Activated naive CD4-positive, alpha-beta T cell treated with anti-CD3 and anti-CD28 coated beads for 36 hours (primary cell): ENCODE results near the gene SYT13. TPM values are rescaled to one million over a fixed set of nuclear protein-coding genes. Genes with fewer than 3 reads are reported as not detected.

Source experiments
- CTCF ChIA-PET: fragments of 350-600 bp; sonication (Branson Sonifier 250); formaldehyde crosslinking; loops from one replicate; lab custom pipeline; 2021; ENCODE audit warnings: antibody characterized with exemption; lab: Charles Lee
- DNase-seq: peaks from one replicate; pipeline ENCODE4 v3.0.0-alpha.2; 2020
- H3K27ac Mint-ChIP-seq: one replicate; pipeline ENCODE4 v1.8.0; 2021; ENCODE audit warnings: mild to moderate bottlenecking, mixed read lengths
- H3K27me3 Mint-ChIP-seq: one replicate; pipeline ENCODE4 v1.8.0; 2021; ENCODE audit warnings: low read depth, mixed read lengths
- H3K36me3 Mint-ChIP-seq: one replicate; pipeline ENCODE4 v1.8.0; 2021; ENCODE audit warnings: low read depth, mixed read lengths
- H3K4me1 Mint-ChIP-seq: one replicate; pipeline ENCODE4 v1.8.0; 2021; ENCODE audit warnings: low read depth, mixed read lengths
- H3K4me3 Mint-ChIP-seq: one replicate; pipeline ENCODE4 v1.8.0; 2021; ENCODE audit warnings: mild to moderate bottlenecking, moderate library complexity, mixed read lengths
- H3K9me3 Mint-ChIP-seq: one replicate; pipeline ENCODE4 v1.8.0; 2021; ENCODE audit warnings: mixed read lengths
- intact Hi-C: fragments of 100-400 bp; cut with micrococcal nuclease; formaldehyde crosslinking; loops from one replicate; pipeline ENCODE4 v1.15.1; 2023
- total RNA-seq, 2 experiments: library from RNA; stranded (reverse); gene quantifications; one replicate each; pipeline ENCODE4 v1.2.3, GENCODE V29; 2021

SYT13 gene
- total RNA-seq, 2 experiments from 2014 or later, result not detected

GRCh38 chr11:45223496-45223895 lies 62.6 kb downstream of the SYT13 start:
- Mint-ChIP-seq H3K9me3 (no peaks in the 10 kb centered on the region), H3K27me3 (no peaks in the 10 kb centered on the region), H3K27ac (no peak overlapping the region), H3K4me3 (no peak overlapping the region), H3K36me3 (peaks cover 6% of the 10 kb centered on the region), H3K4me1 (no peaks in the 10 kb centered on the region)
- no peak for DNase-seq
- intact Hi-C loops, result no loop called here
- CTCF ChIA-PET, result interaction anchor here (1.0 to 1.7 kb wide), 2 partner anchors 10 to 81 kb away, joined by 3 to 7 read pairs; no protein-coding TSS in a partner anchor

GRCh38 chr11:45219411-45219810 lies 66.7 kb downstream of the SYT13 start:
- CTCF ChIA-PET, result no interaction called here
- no peak overlapping the region for H3K4me3 Mint-ChIP-seq
- DNase-seq, result no peak
- H3K9me3 Mint-ChIP-seq, result no peaks in the 10 kb centered on the region
- H3K4me1 Mint-ChIP-seq, result no peaks in the 10 kb centered on the region
- no peaks in the 10 kb centered on the region for H3K27me3 Mint-ChIP-seq
- no peak overlapping the region for H3K27ac Mint-ChIP-seq
- no peaks in the 10 kb centered on the region for H3K36me3 Mint-ChIP-seq
- intact Hi-C loops, result no loop called here

- no peaks in the 10 kb centered on the region for H3K9me3 Mint-ChIP-seq
Measured at GRCh38 chr11:45218705-45219104, 67.4 kb downstream of the SYT13 start.

GRCh38 chr11:45217991-45218390 lies 68.2 kb downstream of the SYT13 start:
- H3K27me3 Mint-ChIP-seq, result no peaks in the 10 kb centered on the region
- no peaks in the 10 kb centered on the region for H3K9me3 Mint-ChIP-seq
- no peak overlapping the region for H3K4me3 Mint-ChIP-seq
- intact Hi-C loops, result no loop called here
- H3K4me1 Mint-ChIP-seq, result no peaks in the 10 kb centered on the region
- CTCF ChIA-PET, result no interaction called here
- DNase-seq, result no peak
- H3K27ac Mint-ChIP-seq, result no peak overlapping the region
- H3K36me3 Mint-ChIP-seq, result no peaks in the 10 kb centered on the region

More at GRCh38 chr11:45218705-45219104, 67.4 kb downstream of the SYT13 start:
- Mint-ChIP-seq H3K27me3 (no peaks in the 10 kb centered on the region), H3K36me3 (no peaks in the 10 kb centered on the region), H3K4me3 (no peak overlapping the region), H3K4me1 (no peaks in the 10 kb centered on the region), H3K27ac (no peak overlapping the region)
- intact Hi-C loops, result no loop called here
- no peak for DNase-seq
- CTCF ChIA-PET, result no interaction called here

- Mint-ChIP-seq H3K27ac (no peak overlapping the region), H3K9me3 (no peaks in the 10 kb centered on the region), H3K36me3 (no peaks in the 10 kb centered on the region), H3K4me3 (no peak overlapping the region), H3K4me1 (no peaks in the 10 kb centered on the region), H3K27me3 (no peaks in the 10 kb centered on the region)
- CTCF ChIA-PET, result interaction anchor here (1.1 kb wide), 1 partner anchor 16 kb away, joined by 4 read pairs; no protein-coding TSS in a partner anchor
- intact Hi-C loops, result no loop called here
- DNase-seq, result no peak
Measured at GRCh38 chr11:45216901-45217300, 69.2 kb downstream of the SYT13 start.

GRCh38 chr11:45216031-45216430 lies 70.1 kb downstream of the SYT13 start:
- CTCF ChIA-PET, result interaction anchor here (0.6 to 1.1 kb wide), 2 partner anchors 17 to 22 kb away, joined by 4 read pairs; no protein-coding TSS in a partner anchor
- no peaks in the 10 kb centered on the region for H3K4me1 Mint-ChIP-seq

GRCh38 chr11:45215098-45215865 lies 70.9 kb downstream of the SYT13 start:
- H3K9me3 Mint-ChIP-seq, result no peaks in the 10 kb centered on the region
- CTCF ChIA-PET, result interaction anchor here (0.6 kb wide), 1 partner anchor 23 kb away, joined by 4 read pairs; no protein-coding TSS in a partner anchor

More at GRCh38 chr11:45216031-45216430, 70.1 kb downstream of the SYT13 start:
- intact Hi-C loops, result no loop called here
- Mint-ChIP-seq H3K36me3 (no peaks in the 10 kb centered on the region), H3K9me3 (no peaks in the 10 kb centered on the region), H3K27me3 (no peaks in the 10 kb centered on the region), H3K4me3 (no peak overlapping the region), H3K27ac (no peak overlapping the region)
- DNase-seq, result no peak

GRCh38 chr11:45213717-45214116 lies 72.4 kb downstream of the SYT13 start:
- no peak for DNase-seq
- no peaks in the 10 kb centered on the region for H3K9me3 Mint-ChIP-seq
- CTCF ChIA-PET, result interaction anchor here (1.1 kb wide), 1 partner anchor 33 kb away, joined by 3 read pairs; no protein-coding TSS in a partner anchor
- H3K27ac Mint-ChIP-seq, result no peak overlapping the region
- no peak overlapping the region for H3K4me3 Mint-ChIP-seq
- intact Hi-C loops, result no loop called here
- no peaks in the 10 kb centered on the region for H3K27me3 Mint-ChIP-seq
- H3K36me3 Mint-ChIP-seq, result peaks cover 3% of the 10 kb centered on the region
- H3K4me1 Mint-ChIP-seq, result no peaks in the 10 kb centered on the region

More at GRCh38 chr11:45215098-45215865, 70.9 kb downstream of the SYT13 start:
- no peaks in the 10 kb centered on the region for H3K4me1 Mint-ChIP-seq
- intact Hi-C loops, result no loop called here
- no peak overlapping the region for H3K4me3 Mint-ChIP-seq
- no peaks in the 10 kb centered on the region for H3K36me3 Mint-ChIP-seq
- H3K27me3 Mint-ChIP-seq, result no peaks in the 10 kb centered on the region
- no peak overlapping the region for H3K27ac Mint-ChIP-seq
- no peak for DNase-seq

GRCh38 chr11:45213316-45213665 lies 72.8 kb downstream of the SYT13 start:
- Mint-ChIP-seq H3K9me3 (no peaks in the 10 kb centered on the region), H3K27me3 (no peaks in the 10 kb centered on the region), H3K4me3 (no peak overlapping the region), H3K27ac (no peak overlapping the region), H3K36me3 (peaks cover 3% of the 10 kb centered on the region), H3K4me1 (no peaks in the 10 kb centered on the region)
- no peak for DNase-seq
- CTCF ChIA-PET, result interaction anchor here (1.1 kb wide), 1 partner anchor 34 kb away, joined by 3 read pairs; no protein-coding TSS in a partner anchor
- intact Hi-C loops, result no loop called here

- intact Hi-C loops, result no loop called here
- H3K27me3 Mint-ChIP-seq, result no peaks in the 10 kb centered on the region
- peaks cover 3% of the 10 kb centered on the region for H3K36me3 Mint-ChIP-seq
- no peak overlapping the region for H3K4me3 Mint-ChIP-seq
- H3K4me1 Mint-ChIP-seq, result no peaks in the 10 kb centered on the region
- H3K9me3 Mint-ChIP-seq, result no peaks in the 10 kb centered on the region
- CTCF ChIA-PET, result interaction anchor here (0.6 to 1.1 kb wide), 2 partner anchors 34 to 459 kb away, joined by 3 read pairs; no protein-coding TSS in a partner anchor
- DNase-seq, result no peak
- no peak overlapping the region for H3K27ac Mint-ChIP-seq
Measured at GRCh38 chr11:45212566-45213315, 73.4 kb downstream of the SYT13 start.

GRCh38 chr11:45211732-45212131 lies 74.4 kb downstream of the SYT13 start:
- H3K9me3 Mint-ChIP-seq, result no peaks in the 10 kb centered on the region
- H3K4me3 Mint-ChIP-seq, result no peak overlapping the region
- no peaks in the 10 kb centered on the region for H3K4me1 Mint-ChIP-seq
- no peaks in the 10 kb centered on the region for H3K27me3 Mint-ChIP-seq
- H3K36me3 Mint-ChIP-seq, result peaks cover 3% of the 10 kb centered on the region
- DNase-seq, result no peak
- intact Hi-C loops, result no loop called here
- H3K27ac Mint-ChIP-seq, result no peak overlapping the region
- CTCF ChIA-PET, result no interaction called here

- CTCF ChIA-PET, result no interaction called here
- intact Hi-C loops, result no loop called here
Measured at GRCh38 chr11:45210846-45211245, 75.3 kb downstream of the SYT13 start.

More at GRCh38 chr11:45210846-45211245, 75.3 kb downstream of the SYT13 start:
- H3K9me3 Mint-ChIP-seq, result no peaks in the 10 kb centered on the region
- no peaks in the 10 kb centered on the region for H3K27me3 Mint-ChIP-seq
- H3K4me1 Mint-ChIP-seq, result no peaks in the 10 kb centered on the region
- DNase-seq, result no peak
- no peak overlapping the region for H3K4me3 Mint-ChIP-seq
- H3K36me3 Mint-ChIP-seq, result peaks cover 3% of the 10 kb centered on the region
- no peak overlapping the region for H3K27ac Mint-ChIP-seq
